ENCODE data around the gene CCR6. TPM values are rescaled to one million over a fixed set of nuclear protein-coding genes. Genes with fewer than 3 reads are reported as not detected.

The CCR6 gene
- total RNA-seq, 1 donor from 2014 or later: not detected

GRCh38 chr6:167153521-167153959, 30.6 kb downstream of the CCR6 start:
- Mint-ChIP-seq H3K27me3 (peaks cover 16% of the 10 kb centered on the region), H3K36me3 (ENCODE audit: insufficient read depth) (no peaks in the 10 kb centered on the region), H3K27ac (no peak overlapping the region), H3K9me3 (ENCODE audit: low read depth) (no peaks in the 10 kb centered on the region), H3K4me1 (ENCODE audit: low read depth) (no peaks in the 10 kb centered on the region), H3K4me3 (ENCODE audit: low read depth) (no peak overlapping the region)
- no peak for TF ChIP-seq CTCF (IDR thresholded peaks at IDR 0.05; ENCODE audit: unreplicated experiment)
- DNase-seq (ENCODE audit: low spot score, unreplicated experiment): no peak

GRCh38 chr6:167154291-167154690, 31.4 kb downstream of the CCR6 start:
- peak overlapping the region; percentile 67 for H3K27ac Mint-ChIP-seq
- no peak for DNase-seq (ENCODE audit: low spot score, unreplicated experiment)
- peaks cover 14% of the 10 kb centered on the region for H3K27me3 Mint-ChIP-seq
- peaks cover 2% of the 10 kb centered on the region for H3K9me3 Mint-ChIP-seq (ENCODE audit: low read depth)
- H3K4me1 Mint-ChIP-seq (ENCODE audit: low read depth): no peaks in the 10 kb centered on the region
- H3K4me3 Mint-ChIP-seq (ENCODE audit: low read depth): no peak overlapping the region
- H3K36me3 Mint-ChIP-seq (ENCODE audit: insufficient read depth): no peaks in the 10 kb centered on the region
- TF ChIP-seq CTCF (IDR thresholded peaks at IDR 0.05; ENCODE audit: unreplicated experiment): no peak

GRCh38 chr6:167154895-167155294, 32.0 kb downstream of the CCR6 start:
- no peak for TF ChIP-seq CTCF (IDR thresholded peaks at IDR 0.05; ENCODE audit: unreplicated experiment)
- DNase-seq (ENCODE audit: low spot score, unreplicated experiment): no peak
- Mint-ChIP-seq H3K4me3 (ENCODE audit: low read depth) (no peak overlapping the region), H3K27ac (no peak overlapping the region), H3K27me3 (peaks cover 9% of the 10 kb centered on the region), H3K4me1 (ENCODE audit: low read depth) (no peaks in the 10 kb centered on the region), H3K36me3 (ENCODE audit: insufficient read depth) (no peaks in the 10 kb centered on the region), H3K9me3 (ENCODE audit: low read depth) (peaks cover 2% of the 10 kb centered on the region)

GRCh38 chr6:167157414-167157813, 34.5 kb downstream of the CCR6 start:
- Mint-ChIP-seq H3K9me3 (ENCODE audit: low read depth) (peaks cover 2% of the 10 kb centered on the region), H3K27me3 (peaks cover 9% of the 10 kb centered on the region), H3K36me3 (ENCODE audit: insufficient read depth) (no peaks in the 10 kb centered on the region), H3K4me1 (ENCODE audit: low read depth) (peaks cover 2% of the 10 kb centered on the region), H3K4me3 (ENCODE audit: low read depth) (no peak overlapping the region), H3K27ac (no peak overlapping the region)
- TF ChIP-seq CTCF (IDR thresholded peaks at IDR 0.05; ENCODE audit: unreplicated experiment): no peak
- DNase-seq (ENCODE audit: low spot score, unreplicated experiment): no peak

GRCh38 chr6:167157863-167158262, 35.0 kb downstream of the CCR6 start, which contains the start of gene GPR31:
Gene GPR31, minus strand, starts transcription at chr6:167157980. Its CDS starts 149 bp downstream, at chr6:167157831.
- Mint-ChIP-seq H3K4me1 (ENCODE audit: low read depth) (peaks cover 2% of the 10 kb centered on the region), H3K4me3 (ENCODE audit: low read depth) (no peak within 1 kb of the TSS), H3K27me3 (peaks cover 7% of the 10 kb centered on the region), H3K9me3 (ENCODE audit: low read depth) (peaks cover 2% of the 10 kb centered on the region), H3K27ac (no peak within 1 kb of the TSS), H3K36me3 (ENCODE audit: insufficient read depth) (no peaks in the 10 kb centered on the region)
- no peak for TF ChIP-seq CTCF (IDR thresholded peaks at IDR 0.05; ENCODE audit: unreplicated experiment)
- no peak for DNase-seq (ENCODE audit: low spot score, unreplicated experiment)

All from progenitor cell of endocrine pancreas (in vitro differentiated cells).